Stimulated activated CD8-positive, alpha-beta memory T cell treated with anti-CD3 and anti-CD28 coated beads, Interleukin-2, amount 100 ng/mL, for 48 hours (primary cell): ENCODE results near the gene DPM2.

ENCODE experiments used
- DNase-seq, 2 donors: peaks; one replicate each; pipeline ENCODE4 v3.0.0-alpha.2; 2020; ENCODE audit warnings: low read depth in 2 of 2

Gene DPM2

DNA sequence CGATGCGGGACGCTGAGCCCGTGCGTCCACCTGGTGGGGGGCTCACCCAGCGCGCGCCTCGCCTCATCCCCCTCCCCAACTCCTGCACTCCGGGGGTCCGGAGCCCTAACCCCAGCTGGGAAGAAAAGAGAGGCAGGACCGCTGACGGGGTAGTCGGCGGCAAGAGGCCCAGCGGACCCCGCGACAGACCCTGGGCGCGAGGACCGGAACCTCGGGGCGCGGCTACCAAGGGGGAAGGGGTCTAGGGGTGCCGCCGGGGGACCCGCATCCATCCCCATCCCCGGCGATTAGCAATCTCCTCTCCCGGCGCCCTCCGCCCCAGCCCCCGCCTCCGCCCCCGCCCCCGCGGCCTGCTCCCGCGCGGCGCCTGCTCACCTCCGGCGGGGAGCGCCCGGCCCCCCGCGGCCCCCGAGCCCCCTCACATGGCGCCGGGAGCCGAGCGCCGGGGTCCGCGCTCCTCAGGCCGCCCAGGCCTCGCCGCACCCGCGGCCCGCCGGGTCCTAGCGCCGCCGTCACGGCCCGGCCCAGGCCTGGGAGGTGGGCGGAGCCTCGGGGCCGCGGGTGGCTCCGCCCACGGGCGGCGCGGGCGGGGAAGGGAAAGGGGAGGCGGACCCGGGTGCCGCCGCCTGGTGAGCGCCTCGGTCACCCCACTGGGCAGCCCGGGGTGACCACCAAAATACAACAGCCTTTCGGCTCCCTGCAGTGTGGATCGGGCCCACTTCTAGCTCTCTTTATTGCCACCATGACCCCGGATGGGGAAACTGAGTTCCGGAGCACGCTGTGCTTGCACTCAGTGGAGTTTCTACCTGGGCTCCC lies 38.3 kb downstream of the DPM2 start, which contains the start of gene ST6GALNAC6:
Gene ST6GALNAC6 (minus strand): TSS at position 476 of the 816 bp plus-strand sequence. CDS start 1,622 bp downstream, outside the sequence.
- DNase-seq: peak; percentile 61 to 77

DNA sequence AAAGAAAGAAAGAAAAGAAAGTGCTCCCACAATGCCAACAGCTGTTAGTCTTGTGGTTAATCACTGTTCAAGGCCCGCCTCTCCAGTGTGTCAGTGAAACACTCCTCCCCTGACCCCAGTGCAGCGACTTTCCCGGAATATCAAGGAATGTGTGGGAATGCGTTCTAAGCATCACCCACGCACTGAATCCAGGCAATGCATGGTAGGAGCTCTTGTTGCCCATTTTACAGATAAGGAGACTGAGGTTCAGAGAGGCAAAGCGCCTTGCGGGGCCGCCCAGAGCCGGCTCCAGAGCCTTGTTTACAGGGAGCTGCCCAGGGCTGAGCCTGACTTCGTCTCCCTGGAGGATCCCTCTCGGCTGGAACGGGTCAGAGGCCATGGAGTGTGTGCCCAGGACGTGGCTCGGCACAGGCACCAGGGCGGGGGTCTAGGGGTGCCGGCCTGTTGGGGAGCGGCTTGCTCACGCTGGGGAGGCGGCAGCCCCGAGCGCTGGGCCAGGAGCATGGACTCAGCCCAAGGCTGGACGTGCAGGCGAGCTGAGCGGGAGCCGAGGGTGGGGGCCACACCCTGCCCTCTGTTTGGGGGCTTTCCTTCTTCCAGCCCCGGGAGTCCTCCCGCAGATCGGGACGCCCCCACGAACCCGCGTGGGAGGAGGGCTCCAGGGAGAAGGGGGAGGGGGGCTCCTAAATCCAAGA lies 39.1 kb downstream of the DPM2 start:
- DNase-seq: no peak

DNA sequence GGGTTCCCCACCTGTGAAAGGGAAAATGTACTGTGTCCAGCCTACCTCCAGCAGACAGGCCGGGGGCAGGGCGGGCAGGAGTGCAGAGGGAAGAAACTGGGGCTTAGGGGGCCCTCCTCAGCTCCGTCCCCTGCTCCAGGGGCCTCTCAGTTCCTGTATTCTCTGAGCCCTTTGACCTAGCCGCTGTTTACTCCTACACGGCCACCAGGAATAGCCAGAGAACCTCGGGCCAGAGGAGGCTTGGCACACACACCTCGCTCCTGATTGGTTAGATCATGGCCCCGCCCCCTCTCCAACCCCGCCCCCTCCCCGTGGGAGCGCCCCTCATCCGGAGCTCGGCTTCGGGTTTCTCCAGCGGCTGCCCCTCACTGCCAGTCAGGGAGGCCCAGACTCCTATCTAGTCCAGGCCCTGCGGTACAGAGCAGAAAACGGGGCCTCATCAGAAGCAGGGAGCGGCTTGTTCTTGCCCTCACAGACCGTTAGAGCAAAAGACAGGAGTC lies 40.4 kb downstream of the DPM2 start:
- no peak for DNase-seq

DNA sequence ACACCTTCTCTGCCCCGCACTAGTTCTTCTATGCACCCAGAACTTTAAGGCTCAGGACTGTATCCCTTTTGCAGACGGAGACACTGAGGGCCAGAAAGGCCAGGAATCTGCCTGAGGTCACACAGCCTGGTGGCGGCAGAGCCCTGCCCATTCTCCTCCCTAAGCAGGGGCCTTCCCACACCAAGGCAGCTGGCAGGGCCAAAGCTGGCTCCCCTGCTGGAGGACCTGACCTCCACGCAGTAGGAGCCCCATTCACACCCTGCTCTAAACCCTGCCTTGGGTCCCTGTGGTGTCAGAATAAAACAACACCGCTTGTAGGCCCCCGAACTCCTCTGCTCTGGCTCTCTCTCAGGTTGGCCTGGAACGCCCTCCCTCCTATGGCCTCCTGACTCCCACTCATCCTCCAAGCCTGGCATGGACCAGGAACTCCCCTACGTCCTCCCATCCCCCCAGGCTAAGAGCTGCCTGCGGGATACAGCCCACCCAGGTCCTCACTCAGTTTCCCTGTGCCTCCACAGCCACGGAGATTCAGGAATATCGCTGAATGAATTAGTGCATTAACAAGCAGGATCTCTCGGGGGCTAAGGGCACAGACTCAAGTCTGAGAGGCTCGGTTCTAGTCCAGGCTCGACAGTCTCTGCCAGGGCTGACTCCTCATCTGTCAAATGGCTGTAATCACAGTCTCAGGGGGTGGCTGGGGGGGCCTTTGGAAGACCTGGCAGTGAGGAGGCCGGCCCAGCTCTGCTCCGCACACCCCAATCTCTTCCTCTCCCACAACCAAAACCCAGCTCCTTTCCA lies 41.1 kb downstream of the DPM2 start:
- DNase-seq: no peak

DNA sequence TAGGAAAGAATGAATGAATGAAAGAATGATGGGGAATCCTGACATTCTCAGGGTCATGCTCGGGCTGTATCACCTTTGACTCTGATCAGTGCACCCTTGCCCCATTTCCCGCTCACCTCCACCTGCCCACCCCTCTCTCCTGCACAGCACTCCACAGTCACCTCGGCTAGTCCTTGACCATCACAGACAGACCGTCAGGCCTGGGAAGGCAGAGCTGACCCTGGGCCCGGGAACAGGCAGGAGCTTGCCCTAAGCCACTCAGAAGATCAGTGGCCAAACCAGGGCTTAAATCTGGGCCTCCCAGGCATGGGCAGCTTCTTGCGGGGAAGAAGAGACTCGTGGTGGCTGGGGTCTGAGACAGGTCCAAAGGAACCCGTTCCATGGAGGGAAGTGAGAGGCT lies 41.8 kb downstream of the DPM2 start:
- no peak for DNase-seq

DNA sequence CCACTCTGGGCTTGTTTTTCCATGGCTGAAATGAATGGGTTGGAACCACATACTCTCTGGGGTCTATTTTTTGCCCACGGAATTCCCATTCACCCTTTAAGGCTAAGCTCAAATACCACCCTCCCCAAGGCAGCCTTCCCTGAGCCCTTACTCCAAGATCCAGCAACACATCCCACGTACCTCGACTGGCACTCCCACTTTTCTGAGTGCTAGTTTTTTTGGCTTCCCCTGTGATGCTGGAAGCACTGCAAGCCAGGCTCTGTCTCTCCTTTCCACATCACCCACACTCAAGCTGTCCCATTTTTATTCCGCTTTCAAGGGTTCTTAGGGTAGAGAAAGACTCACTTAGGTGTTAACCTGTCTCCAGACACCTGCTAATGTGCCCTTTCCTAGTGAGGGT lies 44.3 kb downstream of the DPM2 start:
- no peak for DNase-seq

DNA sequence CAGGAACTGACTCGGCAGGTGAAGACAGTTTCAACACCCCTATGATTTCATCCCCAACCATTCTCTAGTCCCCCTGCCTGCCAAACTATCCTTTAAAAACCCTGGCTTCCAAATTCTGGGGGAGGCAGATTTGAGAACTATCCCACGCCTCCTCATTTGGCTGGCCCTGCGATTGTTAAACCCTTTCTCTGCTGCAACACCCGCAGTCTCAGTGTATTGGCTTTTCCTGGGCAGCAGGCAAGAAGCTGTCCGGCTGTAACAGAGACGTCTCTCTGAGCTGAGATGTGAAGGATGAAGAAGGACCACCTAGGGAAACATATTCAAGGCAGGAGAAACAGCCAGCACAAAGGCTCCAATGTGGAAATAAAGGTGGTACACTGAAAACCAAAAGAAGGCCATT lies 44.8 kb downstream of the DPM2 start:
- DNase-seq: no peak

DNA sequence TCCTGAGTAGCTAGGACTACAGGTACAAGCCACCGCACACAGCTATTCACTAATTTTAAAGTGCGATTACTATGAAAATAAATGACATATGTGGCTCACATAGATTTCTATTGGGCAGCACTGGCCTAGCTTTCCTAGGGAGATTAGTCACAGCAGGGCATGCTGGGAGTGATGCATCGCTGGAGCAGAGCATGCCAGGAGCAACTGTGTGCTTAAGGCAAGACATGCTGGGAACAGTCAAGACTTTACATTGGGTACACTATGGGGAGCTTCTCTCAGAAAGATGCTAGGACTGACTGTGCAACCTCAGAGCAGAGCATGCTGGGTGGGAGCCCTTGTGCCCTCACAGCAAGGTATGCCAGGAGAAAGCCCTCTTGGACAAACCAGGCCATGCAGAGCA lies 47.6 kb downstream of the DPM2 start:
- no peak for DNase-seq

DNA sequence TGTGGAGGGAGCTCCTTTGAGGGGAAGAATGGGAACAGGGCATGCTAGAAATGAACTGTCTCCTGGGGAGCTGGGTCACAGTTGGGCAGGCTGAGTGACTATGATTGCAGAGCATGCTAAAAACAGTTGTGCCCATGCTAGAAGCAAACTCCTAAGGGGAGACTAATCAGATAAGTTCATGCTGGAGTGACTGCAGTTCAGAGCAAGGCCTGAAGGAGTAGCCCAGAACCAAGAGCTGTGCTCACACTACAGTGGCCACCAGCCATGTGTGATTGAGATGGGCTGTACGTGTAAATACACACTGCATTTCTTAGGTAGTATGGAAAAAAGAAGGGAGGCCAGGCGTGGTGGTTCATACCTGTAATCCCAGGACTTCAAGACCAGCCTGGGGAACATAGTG lies 49.9 kb downstream of the DPM2 start:
- no peak for DNase-seq

DNA sequence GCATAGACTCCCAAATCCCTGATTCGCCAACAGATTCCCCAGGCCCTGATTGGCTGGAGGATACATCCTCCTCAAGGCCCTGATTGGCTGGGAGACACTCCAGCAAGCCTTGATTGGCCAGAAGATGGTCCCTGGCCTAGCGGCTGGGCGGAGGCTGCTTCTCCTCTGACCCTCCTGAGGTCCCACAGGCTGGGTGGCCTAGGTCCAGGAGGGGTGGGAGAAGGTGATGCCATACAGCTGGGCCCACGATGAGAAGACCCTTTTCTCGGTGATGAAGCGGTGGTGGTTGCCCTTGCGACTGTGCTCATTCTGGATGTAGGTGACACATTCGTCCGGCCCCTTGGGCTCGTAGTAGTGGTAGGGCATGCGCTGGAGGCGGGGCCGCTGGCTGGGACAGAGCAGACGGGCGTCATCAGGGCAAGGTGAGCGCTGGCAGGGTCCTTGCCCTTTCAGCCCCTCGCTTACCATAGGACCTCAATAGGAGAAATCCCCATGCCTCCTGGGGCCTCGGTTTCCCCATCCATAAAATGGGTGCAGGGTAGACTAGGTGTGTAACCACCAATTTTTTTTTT lies 51.2 kb downstream of the DPM2 start:
- DNase-seq: no peak

DNA sequence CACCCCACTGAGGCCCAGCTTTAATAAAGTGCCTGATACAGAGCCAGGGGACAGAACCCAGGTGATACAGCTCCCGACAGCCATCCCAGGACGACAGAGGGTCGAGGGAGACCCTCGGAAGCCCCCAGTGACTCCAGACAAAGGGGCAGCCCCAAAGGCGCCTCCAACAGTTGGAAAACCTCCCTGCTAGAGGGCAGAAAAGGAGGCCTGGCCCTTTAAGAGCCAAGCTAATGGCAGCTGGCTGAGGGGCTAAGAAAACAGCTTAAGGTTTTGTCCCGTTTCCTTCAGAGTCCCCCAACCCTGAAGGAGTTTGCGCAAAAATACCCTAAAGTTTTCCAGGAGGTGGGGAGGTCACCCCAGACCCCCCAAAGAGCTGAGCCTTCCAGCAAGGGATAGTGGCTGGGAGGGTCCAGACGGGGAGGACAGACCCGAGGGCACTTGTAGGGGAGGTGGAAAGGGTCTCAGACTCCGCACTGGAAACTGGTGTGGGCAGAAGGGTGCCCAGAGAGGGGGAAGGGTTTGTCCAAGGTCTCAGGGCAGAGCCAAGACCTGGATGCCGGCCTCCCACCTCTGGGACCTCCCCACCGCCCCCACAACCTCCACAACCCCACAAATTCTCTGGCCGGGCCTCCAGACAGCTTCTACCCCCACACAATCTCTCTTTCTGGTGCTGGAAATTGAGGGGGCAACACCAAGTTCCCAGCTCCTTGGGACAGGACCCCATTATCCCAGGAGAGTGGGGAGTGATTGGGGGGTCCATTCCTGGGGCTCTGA lies 52.0 kb downstream of the DPM2 start:
- DNase-seq: no peak
